GM19023 (cell line): ENCODE measurements around the gene LAPTM5.
"Not testable (repeated sequence)": the region's sequence is repeated elsewhere in the genome, so short reads cannot be mapped to it uniquely, and the experiment has no call there.

Source experiments
- ATAC-seq: cut with Tn5 transposase; IDR thresholded peaks from one replicate; pipeline ENCODE4 v1.9.1; 2021; ENCODE audit warnings: mild to moderate bottlenecking, moderate library complexity; ENCODE audit not compliant: unreplicated experiment

Gene LAPTM5, protein sequence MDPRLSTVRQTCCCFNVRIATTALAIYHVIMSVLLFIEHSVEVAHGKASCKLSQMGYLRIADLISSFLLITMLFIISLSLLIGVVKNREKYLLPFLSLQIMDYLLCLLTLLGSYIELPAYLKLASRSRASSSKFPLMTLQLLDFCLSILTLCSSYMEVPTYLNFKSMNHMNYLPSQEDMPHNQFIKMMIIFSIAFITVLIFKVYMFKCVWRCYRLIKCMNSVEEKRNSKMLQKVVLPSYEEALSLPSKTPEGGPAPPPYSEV

DNA sequence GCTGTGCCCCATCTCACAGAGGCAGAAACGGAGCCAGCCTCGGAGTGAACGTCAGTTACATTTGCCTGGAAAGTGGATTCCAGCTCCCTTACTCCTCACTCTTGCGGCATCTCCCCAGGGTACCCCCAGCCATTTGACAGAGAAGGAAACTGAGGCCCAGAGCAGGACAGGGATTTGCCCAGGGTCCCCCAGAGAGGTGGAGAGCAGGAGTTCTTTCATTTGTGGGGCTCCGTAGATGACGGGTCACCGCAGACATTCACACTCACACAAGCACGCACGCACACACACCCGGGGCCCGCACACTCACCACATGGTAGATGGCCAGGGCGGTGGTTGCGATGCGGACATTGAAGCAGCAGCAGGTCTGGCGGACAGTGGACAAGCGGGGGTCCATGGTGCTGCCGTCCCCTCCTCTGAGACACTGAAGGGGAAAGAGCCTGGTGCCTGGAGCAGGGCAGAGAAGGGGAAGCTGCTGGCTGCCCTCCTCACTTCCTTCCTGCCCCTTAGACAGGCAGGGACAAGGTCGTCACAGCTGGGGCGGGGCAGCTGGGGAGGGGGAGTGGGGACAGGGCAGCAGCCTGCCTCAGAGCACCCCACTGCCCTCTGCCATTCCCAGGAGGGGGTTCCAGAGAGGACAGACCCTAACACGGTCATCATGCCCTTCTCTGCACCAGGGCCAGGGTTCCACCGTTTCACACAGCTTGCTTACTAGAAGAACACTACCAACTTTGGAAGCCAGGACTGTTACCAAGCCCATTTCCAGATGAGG is at the start of gene LAPTM5:
Gene LAPTM5 (minus strand): TSS at position 423 of the 769 bp plus-strand sequence. CDS start 29 bp downstream, at position 394.
- no peak for ATAC-seq

DNA sequence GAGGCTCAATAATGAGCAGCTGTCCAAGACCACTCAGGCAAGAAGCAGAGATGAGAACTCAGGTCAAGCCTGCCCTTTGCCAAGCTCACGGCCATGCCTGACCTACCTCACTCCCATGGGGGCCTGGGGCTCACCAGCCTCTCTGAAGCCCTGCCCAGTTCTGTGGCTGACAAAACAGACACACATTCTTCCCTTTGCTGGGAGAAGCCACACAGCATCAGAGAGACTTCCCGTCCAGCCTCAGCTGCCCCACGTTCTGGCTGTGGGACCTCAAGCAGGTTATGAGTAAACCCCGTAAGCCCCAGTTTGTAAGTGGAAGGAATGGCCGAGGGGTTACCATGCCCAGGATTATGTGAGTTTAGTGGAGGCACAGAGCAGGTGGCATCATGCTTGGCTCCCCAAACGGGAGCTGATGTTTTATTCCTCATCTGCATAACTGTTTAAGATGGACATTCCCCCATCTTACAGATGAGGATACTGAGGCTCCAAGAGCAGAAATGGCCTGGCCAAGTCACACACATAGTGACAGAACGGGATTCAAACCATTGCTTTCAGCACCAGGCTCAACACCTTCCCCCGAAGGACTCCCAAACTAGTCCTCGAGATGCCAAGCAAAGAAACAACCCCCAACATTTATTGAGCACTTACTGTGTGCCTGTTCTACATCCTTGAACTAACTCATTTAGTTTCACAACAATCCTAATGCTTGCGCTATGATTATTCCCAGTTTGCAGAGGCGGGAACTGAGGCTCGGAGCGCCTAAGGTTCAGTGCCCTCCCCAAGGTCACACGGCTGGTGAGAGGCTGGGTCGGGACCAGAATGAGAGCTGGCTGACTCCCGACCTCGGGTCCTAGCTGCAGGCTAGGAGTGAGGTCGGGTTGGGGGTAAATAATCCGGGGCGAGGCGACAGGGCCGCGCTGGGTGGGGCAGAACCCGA is 49.1 kb upstream of the LAPTM5 start:
- ATAC-seq = no peak

DNA sequence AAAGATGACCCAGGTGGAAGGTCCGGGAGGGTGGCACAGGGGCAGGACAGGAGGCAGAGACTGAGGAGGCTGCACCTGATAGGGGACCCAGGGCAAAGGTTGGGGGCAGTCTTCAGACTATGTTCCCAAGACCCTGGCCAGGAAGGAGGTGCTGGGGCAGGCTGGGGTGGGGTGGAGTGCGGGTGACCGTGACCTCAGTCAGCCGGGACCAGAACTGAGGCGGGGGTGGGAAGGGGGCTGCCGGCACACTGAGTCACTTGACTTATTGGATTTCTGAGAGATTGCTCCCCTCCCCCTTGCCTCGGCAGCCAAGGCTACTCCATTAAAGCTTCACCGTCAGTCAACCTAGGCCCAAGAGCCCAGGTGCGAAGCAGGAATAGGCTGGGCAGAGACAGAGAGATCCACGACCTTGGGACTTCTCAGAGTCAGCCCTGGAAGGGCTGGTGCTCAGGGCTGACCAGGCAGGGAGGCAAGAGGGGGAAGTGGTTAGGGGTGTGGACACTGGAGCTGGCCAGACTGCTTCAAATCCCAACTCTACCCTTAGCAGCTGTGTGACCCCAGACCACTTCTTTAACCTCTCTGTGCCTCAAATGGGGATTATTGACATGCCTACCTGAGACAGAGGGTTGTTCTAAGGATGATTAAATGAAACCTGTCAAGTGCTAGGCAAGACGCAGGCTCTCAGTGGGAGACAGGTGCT is 47.9 kb upstream of the LAPTM5 start:
- ATAC-seq = no peak

DNA sequence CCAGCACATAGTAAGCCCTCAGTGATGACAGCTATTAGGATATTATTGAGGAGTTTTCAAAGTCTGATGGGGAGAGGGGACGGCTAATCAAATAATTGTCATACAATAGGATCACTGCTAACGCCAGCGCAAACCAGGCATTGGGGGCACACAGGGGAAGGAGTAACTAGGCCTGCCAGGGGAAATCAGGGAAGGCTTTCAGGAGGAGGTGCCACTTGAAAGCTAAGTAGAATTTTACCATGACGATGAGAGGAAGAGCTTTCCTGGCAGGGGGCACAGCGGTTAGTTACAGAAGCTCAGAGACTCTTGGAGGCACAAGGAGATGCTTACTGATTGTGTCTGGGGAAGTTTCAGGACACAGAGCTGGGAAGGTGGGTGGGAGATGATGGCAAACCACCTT is 47.2 kb upstream of the LAPTM5 start:
- no peak for ATAC-seq

DNA sequence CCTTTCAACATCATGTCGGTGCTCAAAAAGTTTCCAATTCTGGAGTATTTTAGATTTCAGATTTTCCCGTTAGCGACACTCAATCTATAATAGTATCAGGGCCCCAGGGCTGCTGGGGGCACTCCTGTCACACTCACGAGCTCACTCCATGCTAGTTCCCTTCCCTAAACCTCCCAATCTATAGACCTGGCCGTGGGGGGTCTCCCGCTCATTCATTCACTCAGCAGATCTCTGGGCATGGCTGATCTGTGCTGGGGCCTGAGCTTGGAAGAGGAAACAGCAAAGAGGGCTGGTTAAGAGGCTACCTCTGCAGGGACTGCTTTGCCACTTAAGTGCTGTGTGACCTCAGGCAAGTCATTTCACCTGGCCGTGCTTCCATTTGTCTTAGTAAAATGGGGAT is 46.8 kb upstream of the LAPTM5 start:
- no peak for ATAC-seq

DNA sequence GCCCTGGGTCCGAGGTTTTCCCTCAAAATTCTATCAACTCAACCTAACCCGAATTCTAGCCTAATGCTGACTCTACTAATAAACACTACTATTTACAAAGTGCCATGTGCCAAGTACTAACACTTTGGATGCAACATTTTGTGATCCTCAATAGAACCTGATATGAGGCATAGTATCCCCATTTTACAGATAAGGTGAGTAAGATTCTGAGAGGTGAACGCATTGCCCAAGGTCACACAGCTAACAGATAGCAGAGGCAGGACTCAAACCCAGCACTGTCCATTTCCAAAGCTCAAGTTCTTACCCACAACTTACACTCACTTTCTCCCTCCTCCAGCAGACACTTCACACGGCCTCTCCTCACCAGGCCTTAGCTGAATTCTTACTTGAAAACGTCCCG is 46.0 kb upstream of the LAPTM5 start:
- no peak for ATAC-seq

DNA sequence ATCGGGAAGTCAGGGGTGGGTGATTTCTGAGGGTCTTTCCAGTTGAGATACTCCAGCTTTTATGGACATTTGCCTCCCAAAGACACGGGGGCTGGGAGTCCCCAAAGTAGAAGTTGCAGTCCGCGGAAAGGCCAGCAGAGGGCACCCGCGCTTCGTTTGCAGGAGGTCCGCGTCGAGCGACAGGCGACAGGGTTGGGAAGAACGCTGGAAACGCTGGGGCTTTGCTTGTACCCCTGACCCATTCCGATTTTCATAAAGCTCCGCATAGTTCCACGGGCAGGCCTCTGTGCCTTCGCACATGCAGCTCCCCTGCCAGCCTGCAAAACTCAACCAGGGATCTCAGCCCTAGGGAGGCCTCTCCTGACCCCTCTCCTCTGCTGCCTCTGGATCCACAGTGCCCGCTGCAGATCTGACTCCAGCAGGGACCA is 44.2 kb upstream of the LAPTM5 start:
- no peak for ATAC-seq

DNA sequence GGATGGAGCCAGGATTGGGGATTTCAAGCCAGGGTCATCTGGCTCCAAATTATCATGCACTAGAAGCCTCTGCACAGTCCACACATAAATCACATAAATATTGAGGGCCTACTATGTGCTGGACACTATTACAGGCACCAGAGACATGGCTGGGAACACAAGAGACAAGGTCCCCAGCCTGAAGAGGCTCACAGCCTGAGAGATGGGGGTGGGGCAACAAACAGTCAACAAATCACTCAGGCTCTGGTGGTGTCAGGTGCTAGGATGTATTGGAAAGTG is 41.6 kb upstream of the LAPTM5 start:
- no peak for ATAC-seq

DNA sequence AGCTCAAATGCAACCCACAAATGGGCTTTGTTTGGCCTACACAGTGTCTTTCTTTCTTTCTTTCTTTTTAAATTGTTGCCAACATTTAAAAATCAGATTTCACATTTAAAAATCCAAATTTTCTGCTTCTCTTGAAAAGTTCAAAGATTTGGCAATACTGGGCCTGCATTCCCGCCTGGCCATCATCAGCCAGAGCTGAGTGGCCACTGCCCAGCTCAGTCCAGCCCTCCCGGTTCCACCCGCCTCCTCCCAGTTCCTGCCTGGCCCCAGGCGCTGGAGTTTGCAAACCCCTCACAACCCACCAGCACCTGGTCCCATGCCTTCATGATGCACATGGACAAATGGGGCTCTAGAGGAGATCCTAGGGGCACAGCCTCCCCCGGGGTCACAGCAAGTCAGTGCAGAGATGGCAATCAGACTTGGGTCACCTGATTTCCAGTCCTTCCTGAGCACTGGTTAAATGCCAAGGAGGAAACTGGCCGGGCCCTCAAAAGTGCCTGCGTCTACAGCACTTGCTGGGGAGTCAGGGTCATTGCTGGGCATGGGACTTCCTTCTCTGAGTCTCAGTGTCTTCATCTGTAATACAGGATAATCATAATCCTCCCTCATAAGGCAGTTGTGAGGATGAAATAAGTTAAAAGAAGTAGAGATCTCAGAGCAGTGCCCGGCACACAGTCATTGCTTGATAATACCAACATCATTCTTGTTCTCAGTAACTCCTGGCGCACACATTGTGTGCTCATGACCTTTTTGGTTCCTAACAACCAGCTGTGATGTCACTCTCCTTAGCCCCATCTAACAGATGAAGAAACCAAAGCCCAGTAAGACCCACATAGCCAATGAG is 41.0 kb upstream of the LAPTM5 start:
- ATAC-seq = no peak

DNA sequence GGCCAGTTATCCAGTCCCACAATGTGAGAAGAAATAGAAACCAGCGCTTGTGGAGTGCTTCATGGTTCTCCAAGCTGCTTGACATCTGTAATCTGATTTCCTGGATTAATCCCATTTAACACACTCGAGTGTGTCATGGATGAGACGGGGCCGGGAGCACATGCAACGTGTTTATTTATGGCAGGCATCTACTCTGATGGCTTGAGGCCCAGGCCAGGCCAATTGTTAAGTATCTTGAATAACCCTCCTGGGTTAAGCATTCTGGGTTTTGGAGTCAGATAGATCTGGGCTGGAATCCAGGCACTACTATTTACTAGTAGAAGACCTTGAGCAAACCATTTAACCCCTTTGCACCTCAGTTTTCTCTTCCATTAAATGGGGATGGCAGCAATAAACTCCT is 37.5 kb upstream of the LAPTM5 start:
- ATAC-seq = no peak

DNA sequence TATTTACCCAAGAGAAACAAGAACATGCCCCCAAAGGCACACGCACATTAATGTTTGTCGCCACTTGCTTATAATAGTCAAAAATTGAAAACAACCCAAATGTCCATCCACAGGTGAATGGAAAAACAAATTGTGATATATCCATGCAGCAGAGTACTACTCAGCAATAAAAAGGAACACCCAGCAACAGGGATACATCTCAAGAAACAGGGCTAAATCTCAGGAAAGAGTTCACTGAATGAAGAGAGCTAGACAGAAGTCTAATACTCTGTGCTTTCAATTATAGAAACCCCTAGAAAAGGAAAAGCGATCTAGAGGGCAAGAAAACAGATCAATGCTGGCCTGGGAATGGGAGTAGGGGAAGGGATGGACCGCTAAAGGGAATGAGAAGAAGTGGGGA is 36.7 kb upstream of the LAPTM5 start:
- ATAC-seq = no peak

DNA sequence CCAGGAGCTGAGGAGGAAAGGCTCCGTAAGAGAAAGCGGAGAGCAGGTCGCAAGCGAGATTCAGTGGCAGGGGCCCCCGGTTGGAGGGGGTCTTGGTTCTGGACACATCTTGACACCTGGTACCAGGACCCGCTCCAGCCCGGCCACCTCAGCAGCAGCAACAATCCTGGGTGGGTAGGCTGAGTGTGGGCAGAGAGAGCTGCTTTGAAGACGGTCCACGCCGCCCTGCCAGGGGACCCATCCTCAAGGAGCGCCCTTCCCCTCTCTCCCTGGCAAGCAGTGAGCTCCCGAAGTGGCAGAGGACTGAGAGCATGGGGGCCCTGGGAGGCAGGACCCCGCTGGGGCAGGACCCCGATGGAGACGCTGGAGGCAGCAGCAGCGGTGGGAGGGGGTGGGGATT is 35.6 kb upstream of the LAPTM5 start:
- no peak for ATAC-seq

DNA sequence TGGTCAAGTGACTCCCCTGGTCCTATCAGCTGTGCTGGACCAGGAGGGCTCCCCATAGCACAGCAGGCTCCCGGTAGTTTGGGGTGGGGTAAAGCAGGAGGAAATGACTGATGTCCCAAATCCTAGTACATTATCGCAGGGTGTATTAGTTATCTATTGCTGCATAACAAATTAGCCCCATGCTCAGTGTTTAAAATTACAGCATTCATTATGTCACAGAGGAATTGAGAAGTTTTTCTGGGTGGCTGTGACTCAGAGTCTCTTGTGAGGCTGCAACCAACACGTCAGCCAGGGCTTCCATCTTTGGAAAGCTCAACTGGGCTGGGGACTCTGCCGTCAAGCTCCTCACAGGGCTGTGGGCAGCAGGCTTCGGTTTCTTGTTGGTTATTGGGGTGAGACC is 34.3 kb upstream of the LAPTM5 start:
- ATAC-seq = no peak

DNA sequence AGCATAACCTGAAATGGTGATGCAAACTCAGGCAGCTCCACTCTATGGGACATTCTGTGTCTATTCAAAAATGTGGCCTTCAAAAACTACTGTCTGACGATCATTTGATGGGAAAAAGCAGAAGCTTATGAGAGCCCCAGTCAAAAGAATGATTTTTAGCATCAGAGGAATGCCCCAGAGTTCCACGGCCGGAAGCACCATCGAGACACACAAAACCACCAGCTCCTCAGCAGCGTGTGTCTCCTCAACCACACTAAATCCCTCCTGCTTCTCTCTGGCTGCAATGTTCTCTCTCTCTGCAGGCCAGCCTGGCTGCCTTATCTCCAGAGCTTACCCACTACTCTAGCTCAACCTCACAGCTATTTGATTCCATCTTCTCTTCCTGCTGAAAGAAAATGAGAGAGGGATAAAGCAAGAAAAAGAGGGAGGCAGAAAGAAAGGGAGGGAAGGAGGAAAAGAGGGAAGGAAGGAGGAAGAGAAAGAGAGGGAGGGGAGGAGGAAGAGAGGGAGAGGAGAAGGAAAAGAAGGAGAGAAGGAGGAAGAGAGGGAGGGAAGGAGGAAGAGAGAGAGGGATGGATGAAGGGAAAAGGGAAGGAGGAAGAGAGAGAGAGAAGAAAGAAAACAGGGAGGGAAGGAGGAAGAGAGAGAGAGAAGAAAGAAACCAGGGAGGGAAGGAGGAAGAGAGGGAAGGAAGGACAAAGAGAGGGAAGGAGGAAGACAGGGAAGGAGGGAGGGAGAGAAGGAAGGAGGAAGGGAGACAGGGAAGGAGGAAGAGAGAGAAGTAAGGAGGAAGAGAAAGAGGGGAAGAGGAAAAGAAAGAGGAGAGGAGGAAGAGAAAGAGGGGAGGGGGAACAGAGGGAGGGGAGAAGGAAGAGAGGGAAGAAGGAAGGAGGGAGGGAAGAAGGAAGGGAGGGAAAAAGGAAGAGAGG is 33.5 kb upstream of the LAPTM5 start:
- ATAC-seq = no peak

DNA sequence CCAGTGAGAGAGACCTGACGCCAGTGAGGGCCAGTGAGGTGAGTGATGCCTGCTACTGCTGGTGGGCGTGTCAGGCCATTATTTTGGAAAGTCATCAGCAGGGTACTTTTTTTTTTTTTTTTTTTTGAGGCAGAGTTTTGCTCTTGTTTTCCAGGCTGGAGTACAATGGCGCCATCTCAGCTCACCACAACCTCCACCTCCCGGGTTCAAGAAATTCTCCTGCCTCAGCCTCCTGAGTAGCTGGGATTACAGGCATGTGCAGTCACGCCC is 32.6 kb upstream of the LAPTM5 start:
- ATAC-seq = not testable (repeated sequence)

DNA sequence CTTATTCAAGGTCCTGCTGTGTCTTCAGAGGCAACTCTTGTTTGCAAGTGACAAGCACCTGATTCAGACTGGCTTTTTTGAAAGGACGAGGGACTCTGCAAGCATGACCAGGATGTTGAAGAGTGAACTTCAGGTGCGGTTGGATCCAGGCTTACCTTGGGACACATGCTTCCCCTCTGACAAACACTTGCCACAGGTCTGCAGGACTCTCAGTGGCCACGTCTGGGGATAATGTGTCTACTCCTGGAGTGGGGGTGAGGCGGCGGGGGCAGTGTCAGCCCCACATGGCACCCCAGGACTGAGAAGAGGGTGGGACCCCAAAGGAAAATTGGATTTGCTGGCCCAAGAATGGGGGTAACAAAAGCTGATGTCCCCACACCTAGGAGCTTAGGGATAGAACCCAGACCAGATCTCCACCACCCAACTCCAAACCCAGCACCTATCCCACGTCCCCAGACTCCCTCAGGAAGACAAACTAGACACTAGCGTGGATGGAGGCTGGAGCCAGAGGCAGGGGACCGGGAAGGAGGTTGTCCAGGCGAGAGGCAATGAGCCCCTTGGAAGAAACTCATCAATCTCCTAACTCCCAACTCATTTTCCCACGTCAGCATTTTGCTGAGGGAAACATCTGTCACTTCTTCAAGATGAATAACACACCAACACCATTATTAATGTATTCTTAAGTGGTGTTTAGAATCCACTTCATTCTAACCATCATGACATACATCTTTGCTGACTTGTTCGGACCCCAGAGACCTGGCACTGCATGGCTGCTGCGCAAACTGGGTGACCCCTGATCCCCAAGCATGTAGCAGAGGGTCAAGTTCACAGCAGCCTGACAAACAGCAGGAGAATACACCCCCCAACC is 32.0 kb upstream of the LAPTM5 start:
- ATAC-seq = no peak

DNA sequence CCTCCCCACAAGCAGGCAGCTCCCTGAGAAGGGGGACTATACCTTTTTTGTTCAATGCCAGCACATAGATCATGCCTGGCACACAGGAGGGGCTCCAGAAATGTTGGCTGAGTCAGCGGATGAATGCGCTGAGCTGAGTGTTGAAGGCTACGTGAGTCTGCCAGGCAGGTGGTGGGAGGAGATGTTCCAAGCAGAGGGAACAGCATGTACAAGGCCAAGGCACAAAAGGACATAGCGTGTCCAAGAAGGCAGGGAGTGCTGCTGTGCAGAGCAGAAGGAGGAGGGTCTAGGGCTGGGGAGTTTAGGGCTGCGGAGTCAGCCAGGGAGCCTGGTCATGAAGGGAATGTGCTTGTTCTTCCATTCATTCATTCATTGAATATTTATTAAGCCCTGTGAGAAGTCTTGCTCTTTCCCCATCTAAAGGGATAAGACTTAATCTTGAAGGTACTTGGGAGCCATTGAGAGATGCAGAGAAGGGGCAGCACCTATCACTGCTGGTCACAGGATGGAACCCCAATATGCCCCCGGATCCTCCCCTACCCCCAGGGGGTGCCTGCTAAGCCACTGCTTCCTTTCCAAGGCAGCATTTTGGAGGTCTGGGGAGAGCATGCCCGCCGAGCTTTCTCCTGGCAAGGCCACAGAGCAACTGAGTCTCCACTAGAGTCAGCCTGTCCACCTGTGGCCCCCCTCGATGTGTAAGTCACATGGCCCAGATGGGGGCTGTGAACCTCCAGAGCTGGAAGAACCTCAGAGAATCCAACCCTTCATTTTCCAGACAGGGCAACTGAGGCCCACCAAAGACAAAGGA is 31.2 kb upstream of the LAPTM5 start:
- ATAC-seq = no peak
